Chondrocyte (in vitro differentiated cells): Measurements from ENCODE around the gene ASAH2. TPM values are rescaled to one million over a fixed set of nuclear protein-coding genes. Genes with fewer than 3 reads are reported as not detected.
"Not testable (repeated sequence)": the region's sequence is repeated elsewhere in the genome, so short reads cannot be mapped to it uniquely, and the experiment has no call there.

Experiments
- DNase-seq: peaks from one replicate; pipeline ENCODE4 v3.0.0; 2021; ENCODE audit warnings: mixed read lengths, low spot score
- H3K27ac Mint-ChIP-seq: one replicate; pipeline ENCODE4 v1.8.0; 2021; ENCODE audit warnings: mild to moderate bottlenecking, moderate library complexity, mixed read lengths; ENCODE audit not compliant: unreplicated experiment
- H3K27me3 Mint-ChIP-seq: 2 replicates; pipeline ENCODE4 v1.8.0; 2021; ENCODE audit warnings: low read depth, mixed read lengths
- H3K36me3 Mint-ChIP-seq: 2 replicates; pipeline ENCODE4 v1.8.0; 2021; ENCODE audit warnings: low read depth, mixed read lengths
- H3K4me1 Mint-ChIP-seq: 2 replicates; pipeline ENCODE4 v1.8.0; 2021; ENCODE audit warnings: low read depth, mild to moderate bottlenecking, mixed read lengths
- H3K4me3 Mint-ChIP-seq: one replicate; pipeline ENCODE4 v1.8.0; 2021; ENCODE audit warnings: mild to moderate bottlenecking, moderate library complexity, mixed read lengths; ENCODE audit not compliant: unreplicated experiment
- H3K9me3 Mint-ChIP-seq: 2 replicates; pipeline ENCODE4 v1.8.0; 2021; ENCODE audit warnings: low read depth, mixed read lengths
- total RNA-seq: library from RNA; stranded (reverse); gene quantifications from 3 replicates; pipeline ENCODE4 v1.2.1, GENCODE V29; 2021
- TF ChIP-seq, protein P1 (sequence below): fragments of 200-600 bp; sonication (generic); IDR thresholded peaks from 2 replicates; pipeline ENCODE4 v1.5.0; 2021; ENCODE audit warnings: antibody characterized with exemption, mild to moderate bottlenecking, moderate library complexity

ASAH2 gene
- total RNA-seq, 1 donor from 2014 or later, result 1.2 TPM

DNA sequence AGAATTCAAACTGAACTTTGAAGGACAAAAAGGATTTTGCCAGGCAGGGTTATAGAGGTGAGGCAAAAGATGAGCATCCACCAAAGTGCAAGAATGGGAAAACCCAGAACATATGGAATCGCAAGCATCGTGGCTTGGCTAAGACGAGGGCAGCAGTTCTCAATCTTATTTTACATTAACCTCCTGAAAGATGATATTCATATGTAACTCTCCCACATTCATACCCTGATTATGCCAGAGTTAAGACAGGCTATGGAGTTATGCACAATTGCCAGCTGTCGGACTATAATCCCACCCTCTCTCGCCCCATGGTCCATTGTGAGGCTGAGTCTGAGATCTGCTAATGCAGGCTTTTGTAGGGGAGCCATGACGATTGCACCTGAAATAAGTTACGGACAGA, 21.2 kb upstream of the ASAH2 start:
- H3K27me3 Mint-ChIP-seq, result peaks cover 36% of the 10 kb centered on the region
- H3K36me3 Mint-ChIP-seq, result peaks cover 2% of the 10 kb centered on the region
- no peak for DNase-seq
- H3K9me3 Mint-ChIP-seq, result peaks cover 3% of the 10 kb centered on the region
- H3K27ac Mint-ChIP-seq, result no peak overlapping the region
- H3K4me3 Mint-ChIP-seq, result no peak overlapping the region
- TF ChIP-seq, protein P1, sequence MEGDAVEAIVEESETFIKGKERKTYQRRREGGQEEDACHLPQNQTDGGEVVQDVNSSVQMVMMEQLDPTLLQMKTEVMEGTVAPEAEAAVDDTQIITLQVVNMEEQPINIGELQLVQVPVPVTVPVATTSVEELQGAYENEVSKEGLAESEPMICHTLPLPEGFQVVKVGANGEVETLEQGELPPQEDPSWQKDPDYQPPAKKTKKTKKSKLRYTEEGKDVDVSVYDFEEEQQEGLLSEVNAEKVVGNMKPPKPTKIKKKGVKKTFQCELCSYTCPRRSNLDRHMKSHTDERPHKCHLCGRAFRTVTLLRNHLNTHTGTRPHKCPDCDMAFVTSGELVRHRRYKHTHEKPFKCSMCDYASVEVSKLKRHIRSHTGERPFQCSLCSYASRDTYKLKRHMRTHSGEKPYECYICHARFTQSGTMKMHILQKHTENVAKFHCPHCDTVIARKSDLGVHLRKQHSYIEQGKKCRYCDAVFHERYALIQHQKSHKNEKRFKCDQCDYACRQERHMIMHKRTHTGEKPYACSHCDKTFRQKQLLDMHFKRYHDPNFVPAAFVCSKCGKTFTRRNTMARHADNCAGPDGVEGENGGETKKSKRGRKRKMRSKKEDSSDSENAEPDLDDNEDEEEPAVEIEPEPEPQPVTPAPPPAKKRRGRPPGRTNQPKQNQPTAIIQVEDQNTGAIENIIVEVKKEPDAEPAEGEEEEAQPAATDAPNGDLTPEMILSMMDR, result no peak
- no peaks in the 10 kb centered on the region for H3K4me1 Mint-ChIP-seq

- Mint-ChIP-seq H3K27ac (no peak overlapping the region), H3K4me3 (no peak overlapping the region), H3K4me1 (no peaks in the 10 kb centered on the region), H3K9me3 (peaks cover 3% of the 10 kb centered on the region), H3K36me3 (peaks cover 2% of the 10 kb centered on the region), H3K27me3 (peaks cover 35% of the 10 kb centered on the region)
- TF ChIP-seq, protein P1, result no peak
- no peak for DNase-seq
Observed at GRCh38 chr10:50271564-50272250, 20.4 kb upstream of the ASAH2 start.

- not testable (repeated sequence) for H3K9me3 Mint-ChIP-seq, H3K36me3 Mint-ChIP-seq, DNase-seq, H3K27ac Mint-ChIP-seq, H3K4me1 Mint-ChIP-seq, H3K4me3 Mint-ChIP-seq
- peaks cover 40% of the 10 kb centered on the region for H3K27me3 Mint-ChIP-seq
Observed at GRCh38 chr10:50267877-50268276, 16.6 kb upstream of the ASAH2 start.

DNA sequence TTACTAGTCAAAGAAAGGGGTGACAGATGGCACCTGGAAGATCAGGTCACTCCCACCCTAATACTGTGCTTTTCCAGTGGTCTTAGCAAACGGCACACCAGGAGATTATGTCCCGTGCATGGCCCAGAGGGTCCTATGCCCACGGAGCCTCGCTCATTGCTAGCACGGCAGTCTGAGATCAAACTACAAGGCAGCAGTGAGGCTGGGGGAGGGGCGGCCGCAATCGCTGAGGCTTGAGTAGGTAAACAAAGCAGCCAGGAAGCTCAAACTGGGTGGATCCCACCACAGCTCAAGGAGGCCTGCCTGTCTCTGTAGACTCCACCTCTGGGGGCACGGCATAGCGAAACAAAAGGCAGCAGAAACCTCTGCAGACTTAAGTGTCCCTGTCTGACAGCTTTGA, 11.3 kb upstream of the ASAH2 start:
- peaks cover 42% of the 10 kb centered on the region for H3K27me3 Mint-ChIP-seq
- H3K36me3 Mint-ChIP-seq, H3K9me3 Mint-ChIP-seq, H3K4me1 Mint-ChIP-seq, DNase-seq, H3K27ac Mint-ChIP-seq, H3K4me3 Mint-ChIP-seq: not testable (repeated sequence)

DNA sequence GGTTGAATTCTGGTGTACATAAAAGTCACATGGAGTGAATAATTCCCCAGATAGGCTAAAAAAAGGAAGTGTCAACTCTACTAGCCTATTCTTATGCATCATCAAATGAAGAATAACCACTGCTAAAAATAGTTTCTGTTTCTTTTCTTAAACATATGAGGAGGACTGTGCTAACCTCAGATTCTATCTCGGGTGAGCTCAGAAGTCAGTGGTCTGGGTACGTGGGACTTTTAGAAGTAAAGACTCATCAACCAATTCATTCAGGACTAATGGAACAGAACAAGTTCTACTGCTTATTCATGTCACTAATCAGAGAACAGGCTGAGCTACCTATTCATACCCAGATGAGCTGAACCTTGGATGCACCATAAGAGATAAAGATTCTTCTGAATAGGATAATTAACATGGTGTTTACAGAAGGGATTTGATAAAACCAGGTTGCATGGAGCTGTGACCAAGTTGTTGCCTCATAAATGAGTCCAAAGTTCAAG, 9.5 kb upstream of the ASAH2 start:
- no peaks in the 10 kb centered on the region for H3K36me3 Mint-ChIP-seq
- H3K4me3 Mint-ChIP-seq, result no peak overlapping the region
- no peak for DNase-seq
- H3K4me1 Mint-ChIP-seq, result no peaks in the 10 kb centered on the region
- H3K27me3 Mint-ChIP-seq, result peaks cover 35% of the 10 kb centered on the region
- H3K27ac Mint-ChIP-seq, result no peak overlapping the region
- peaks cover 9% of the 10 kb centered on the region for H3K9me3 Mint-ChIP-seq
- TF ChIP-seq, protein P1, result no peak

DNA sequence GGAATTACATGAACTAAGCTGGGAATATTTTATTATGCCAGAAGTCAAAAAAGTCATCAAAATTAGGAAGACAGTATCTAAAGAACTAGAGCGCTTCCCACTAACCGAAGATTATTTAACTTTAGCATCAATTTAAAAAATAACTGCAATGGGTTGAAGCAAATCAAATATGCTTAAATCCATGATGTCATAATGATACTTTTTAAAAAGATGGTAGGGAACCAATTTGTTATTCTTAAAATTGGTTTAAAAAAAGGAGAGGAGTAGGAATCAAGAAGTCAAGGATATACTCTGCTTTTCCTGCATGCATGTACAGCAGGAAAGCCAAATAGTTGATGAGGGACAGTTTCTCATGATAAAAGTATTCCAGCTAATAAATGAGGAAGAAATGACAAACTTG, 3.2 kb upstream of the ASAH2 start:
- no peak overlapping the region for H3K27ac Mint-ChIP-seq
- H3K27me3 Mint-ChIP-seq, result peaks cover 33% of the 10 kb centered on the region
- no peaks in the 10 kb centered on the region for H3K9me3 Mint-ChIP-seq
- no peaks in the 10 kb centered on the region for H3K4me1 Mint-ChIP-seq
- TF ChIP-seq, protein P1, result no peak
- H3K36me3 Mint-ChIP-seq, result no peaks in the 10 kb centered on the region
- no peak for DNase-seq
- no peak overlapping the region for H3K4me3 Mint-ChIP-seq
